ENCODE data around the gene SPTBN1.

DNA sequence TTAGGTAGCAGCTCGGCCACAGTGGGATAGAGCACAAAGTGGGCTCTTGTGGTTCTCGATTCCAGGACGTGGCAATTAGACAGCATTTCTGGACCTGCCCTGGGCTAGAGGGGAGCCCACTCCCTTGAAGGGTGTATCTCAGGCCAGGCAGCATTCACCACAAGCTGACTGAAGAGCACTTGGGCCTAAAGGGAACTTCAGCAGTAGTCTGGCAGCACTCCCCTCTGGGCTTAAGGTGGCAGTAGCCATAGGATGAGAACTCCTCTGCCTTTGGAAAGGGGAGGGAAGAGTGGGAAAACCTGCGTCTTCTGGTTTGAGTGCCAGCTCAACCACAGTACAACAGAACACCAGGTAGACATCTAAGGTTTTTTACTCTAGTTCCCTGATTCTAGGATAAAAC lies 239.3 kb downstream of the SPTBN1 start:
- TF ChIP-seq, protein P1, sequence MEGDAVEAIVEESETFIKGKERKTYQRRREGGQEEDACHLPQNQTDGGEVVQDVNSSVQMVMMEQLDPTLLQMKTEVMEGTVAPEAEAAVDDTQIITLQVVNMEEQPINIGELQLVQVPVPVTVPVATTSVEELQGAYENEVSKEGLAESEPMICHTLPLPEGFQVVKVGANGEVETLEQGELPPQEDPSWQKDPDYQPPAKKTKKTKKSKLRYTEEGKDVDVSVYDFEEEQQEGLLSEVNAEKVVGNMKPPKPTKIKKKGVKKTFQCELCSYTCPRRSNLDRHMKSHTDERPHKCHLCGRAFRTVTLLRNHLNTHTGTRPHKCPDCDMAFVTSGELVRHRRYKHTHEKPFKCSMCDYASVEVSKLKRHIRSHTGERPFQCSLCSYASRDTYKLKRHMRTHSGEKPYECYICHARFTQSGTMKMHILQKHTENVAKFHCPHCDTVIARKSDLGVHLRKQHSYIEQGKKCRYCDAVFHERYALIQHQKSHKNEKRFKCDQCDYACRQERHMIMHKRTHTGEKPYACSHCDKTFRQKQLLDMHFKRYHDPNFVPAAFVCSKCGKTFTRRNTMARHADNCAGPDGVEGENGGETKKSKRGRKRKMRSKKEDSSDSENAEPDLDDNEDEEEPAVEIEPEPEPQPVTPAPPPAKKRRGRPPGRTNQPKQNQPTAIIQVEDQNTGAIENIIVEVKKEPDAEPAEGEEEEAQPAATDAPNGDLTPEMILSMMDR (conservative IDR thresholded peaks at IDR 0.05; ENCODE audit: low read depth, low read length) = no peak
- TF ChIP-seq EZH2 (IDR thresholded peaks at IDR 0.05; ENCODE audit: borderline replicate concordance, low read depth, low read length, poor library complexity, severe bottlenecking) = no peak

All from A673 (cell line).